Endothelial cell of umbilical vein (primary cell): Measurements from ENCODE around the gene PXT1. TPM values are rescaled to one million over a fixed set of nuclear protein-coding genes. Genes with fewer than 3 reads are reported as not detected.
A peak's percentile ranks its signal among the peaks of the same experiment; 100 is the strongest.

Experiments used
- BruUV-seq: library from RNA; stranded (reverse); fragments of 400-500 nt; replicated peaks from 2 replicates; lab custom pipeline; 2021; lab: Mats Ljungman, UMichigan
- CTCF ChIA-PET: fragments of 300-600, 350-600 bp; sonication (Branson Sonifier 250); formaldehyde crosslinking; loops from one replicate; lab custom pipeline; 2021; ENCODE audit warnings: antibody characterized with exemption, inconsistent platforms; lab: Charles Lee
- POLR2A ChIA-PET: fragments of 300-600, 350-600 bp; sonication (Branson Sonifier 250); formaldehyde crosslinking; loops from one replicate; lab custom pipeline; 2021; ENCODE audit warnings: antibody characterized with exemption, inconsistent platforms; lab: Charles Lee
- DNase-seq: peaks from one replicate; pipeline ENCODE4 v3.0.0-alpha.2; 2011; ENCODE audit warnings: low read depth, low spot score
- FAIRE-seq: peaks from 2 replicates; lab custom pipeline; 2011; peaks lifted over from hg19 to GRCh38; lab: Jason Lieb, UNC
- H2AFZ ChIP-seq: 2 replicates; pipeline ENCODE4 v1.6.0; 2012; ENCODE audit warnings: low read depth, low read length, control low read depth, inconsistent platforms
- H3K27ac ChIP-seq: 2 replicates; pipeline ENCODE4 v1.5.1; 2011; ENCODE audit warnings: low read depth, mild to moderate bottlenecking, control low read depth, low read length, moderate library complexity; ENCODE audit not compliant: insufficient read depth
- H3K27me3 ChIP-seq, 2 experiments: 2 replicates each; pipeline versions ENCODE4 v1.6.0 to v1.6.1; 2011; ENCODE audit warnings: low read length in 2 of 2, mixed read lengths in 1 of 2; ENCODE audit not compliant: control insufficient read depth in 2 of 2, insufficient read depth in 2 of 2
- H3K36me3 ChIP-seq, 2 experiments: 2 replicates in 1 of 2; 3 replicates in 1 of 2; pipeline ENCODE4 v1.5.1; 2011; ENCODE audit warnings: low read length in 2 of 2, mild to moderate bottlenecking in 1 of 2, moderate library complexity in 1 of 2; ENCODE audit not compliant: control insufficient read depth in 2 of 2, insufficient read depth in 2 of 2; ENCODE audit errors: extremely low read depth in 1 of 2
- H3K4me1 ChIP-seq: 3 replicates; pipeline ENCODE4 v1.5.1; 2011; ENCODE audit warnings: mild to moderate bottlenecking, low read length; ENCODE audit not compliant: control insufficient read depth, insufficient read depth; ENCODE audit errors: extremely low read depth
- H3K4me2 ChIP-seq: 2 replicates; pipeline ENCODE4 v1.6.1; 2011; ENCODE audit warnings: low read length, control low read depth, mixed read lengths; ENCODE audit not compliant: insufficient read depth
- H3K4me3 ChIP-seq, 3 experiments: fragments of 200-600 bp in 1 of 3; sonication (generic), shearing (Covaris generic) in 1 of 3; replicated peaks in 1 of 3; 2 replicates each; pipeline ENCODE4 v1.5.1; 2011 to 2016; ENCODE audit warnings: control low read depth in 3 of 3, low read length in 3 of 3, mild to moderate bottlenecking in 2 of 3, inconsistent platforms in 1 of 3, low read depth in 1 of 3, moderate library complexity in 1 of 3; ENCODE audit not compliant: insufficient read depth in 1 of 3
- H3K79me2 ChIP-seq: 2 replicates; pipeline ENCODE4 v1.6.0; 2012; ENCODE audit warnings: low read length, inconsistent platforms; ENCODE audit not compliant: control insufficient read depth, insufficient read depth
- H3K9ac ChIP-seq: replicated peaks from 2 replicates; pipeline ENCODE3; 2011; ENCODE audit warnings: low read length, control low read depth; ENCODE audit not compliant: insufficient read depth; ENCODE audit errors: extremely low read depth
- H3K9me1 ChIP-seq: replicated peaks from 3 replicates; pipeline ENCODE4 v1.6.0; 2011; ENCODE audit warnings: mild to moderate bottlenecking, low read length; ENCODE audit not compliant: control insufficient read depth, insufficient read depth; ENCODE audit errors: extremely low read depth
- H3K9me3 ChIP-seq: replicated peaks from 2 replicates; pipeline ENCODE4 v1.5.1; 2012; ENCODE audit warnings: low read length, inconsistent platforms; ENCODE audit not compliant: control insufficient read depth, insufficient read depth
- H4K20me1 ChIP-seq: replicated peaks from 2 replicates; pipeline ENCODE3; 2011; ENCODE audit warnings: mild to moderate bottlenecking, low read length; ENCODE audit not compliant: control insufficient read depth, insufficient read depth; ENCODE audit errors: extremely low read depth
- CTCF ChIP-seq, 2 donors: IDR thresholded peaks; 1 replicate in 1 of 2; 2 replicates in 1 of 2; pipeline ENCODE4 v1.5.1; 2011; ENCODE audit warnings: low read length in 2 of 2, mild to moderate bottlenecking in 2 of 2, moderate library complexity in 2 of 2, control low read depth in 1 of 2, inconsistent platforms in 1 of 2, low read depth in 1 of 2; ENCODE audit not compliant: insufficient read depth in 1 of 2; ENCODE audit errors: extremely low read depth in 1 of 2
- EZH2 ChIP-seq: IDR thresholded peaks from 2 replicates; pipeline ENCODE4 v1.6.1; 2012; ENCODE audit warnings: borderline replicate concordance, low read depth, mild to moderate bottlenecking, moderate library complexity, low read length, inconsistent platforms; ENCODE audit not compliant: severe bottlenecking
- FOS ChIP-seq: IDR thresholded peaks from 2 replicates; pipeline ENCODE4 v1.6.1; 2011; ENCODE audit warnings: mild to moderate bottlenecking, low read length, moderate library complexity, borderline replicate concordance; ENCODE audit not compliant: insufficient read depth
- GATA2 ChIP-seq: IDR thresholded peaks from 2 replicates; pipeline ENCODE4 v1.7.0; 2011; ENCODE audit warnings: low read depth, mild to moderate bottlenecking, moderate library complexity, mixed read lengths, low read length; ENCODE audit not compliant: insufficient read length, insufficient read depth
- JUN ChIP-seq: IDR thresholded peaks from 2 replicates; pipeline ENCODE4 v1.6.1; 2011; ENCODE audit warnings: borderline replicate concordance, low read depth; ENCODE audit not compliant: insufficient read length, insufficient read depth
- MYC ChIP-seq: IDR thresholded peaks from one replicate; pipeline ENCODE4 v1.6.1; 2011; ENCODE audit warnings: mild to moderate bottlenecking, low read depth, low read length
- POLR2A ChIP-seq: IDR thresholded peaks from 2 replicates; pipeline ENCODE4 v1.6.1; 2012; ENCODE audit warnings: low read depth, mild to moderate bottlenecking, control low read depth, low read length
- POLR2AphosphoS5 ChIP-seq: IDR thresholded peaks from 2 replicates; pipeline ENCODE4 v1.6.1; 2012; ENCODE audit warnings: low read depth, mild to moderate bottlenecking, control low read depth, low read length, moderate library complexity; ENCODE audit not compliant: insufficient read depth
- dilution Hi-C: fragments of 300-500 bp; cut with MboI; formaldehyde crosslinking; loops from one replicate; pipeline ENCODE4 v1.15.0; 2019; ENCODE audit warnings: low sequenced_read_pairs; ENCODE audit not compliant: extremely low pct_ligation_motif_present
- intact Hi-C: fragments of 100-400 bp; cut with micrococcal nuclease; formaldehyde crosslinking; loops from one replicate; pipeline ENCODE4 v1.10.0; 2022
- polyA plus RNA-seq, 4 experiments: library from polyadenylated mRNA; depleted of rRNA in 3 of 4; stranded (reverse) in 3 of 4; unstranded in 1 of 4; fragments of >200 nt; gene quantifications; 2 replicates each; pipeline versions ENCODE4 v1.2.1 to v1.2.3, GENCODE V29; 2011 to 2012; ENCODE audit warnings: missing spikeins in 1 of 4
- total RNA-seq: library from RNA; stranded (reverse); gene quantifications from 2 replicates; pipeline ENCODE4 v1.2.3, GENCODE V29; 2021
- TF ChIP-seq, protein P1 (sequence below): IDR thresholded peaks from 2 replicates; pipeline ENCODE4 v1.6.1; 2011; ENCODE audit not compliant: insufficient read depth, insufficient read length

Gene PXT1
- total and polyA plus RNA-seq, 2 donors (not counting 3 experiments of a cell fraction or from before 2014, with no cell fraction given) = not detected

DNA sequence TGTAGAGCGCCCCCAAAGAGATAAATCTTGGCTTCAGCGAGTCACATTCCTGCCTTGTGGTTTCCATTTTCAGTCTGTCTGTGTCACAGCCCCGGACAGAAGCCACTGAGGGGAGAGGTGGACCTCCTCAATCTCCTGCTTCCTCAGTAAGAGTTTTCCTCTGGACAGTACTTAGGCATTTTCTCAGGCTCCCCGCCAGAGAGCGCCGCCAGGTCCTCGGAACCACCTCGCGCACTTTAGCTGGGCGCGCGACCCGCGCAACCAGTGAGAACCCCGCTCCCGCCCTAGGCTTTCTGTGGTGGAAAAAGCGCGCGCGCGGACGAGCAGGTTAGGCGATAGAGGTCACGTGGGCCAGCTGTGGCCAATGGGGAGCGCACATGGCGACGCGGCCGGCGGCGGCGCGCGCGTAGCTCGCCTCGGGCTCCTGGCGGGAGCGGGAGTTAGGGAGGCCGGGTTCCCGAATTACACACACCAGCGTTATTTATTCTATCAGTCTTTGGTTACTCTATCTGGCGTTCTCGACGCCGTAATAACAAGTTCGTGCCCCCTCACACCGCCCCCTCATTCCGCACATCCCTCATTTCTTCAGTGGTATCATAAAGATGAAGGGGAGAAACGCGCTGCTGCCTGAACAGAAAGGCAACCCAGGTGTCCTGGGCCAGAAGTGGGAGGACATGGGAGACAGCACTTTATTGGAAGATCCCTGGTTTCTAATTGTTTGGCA is 19.4 kb downstream of the PXT1 start:
- no peaks in the 10 kb centered on the region for H3K9me3 ChIP-seq
- H2AFZ ChIP-seq = peak overlapping the region; percentile 99
- no peaks in the 10 kb centered on the region for H3K36me3 ChIP-seq
- H4K20me1 ChIP-seq = no peaks in the 10 kb centered on the region
- peak overlapping the region; percentile 81 for H3K9ac ChIP-seq
- H3K4me2 ChIP-seq = peak overlapping the region; percentile 94
- FAIRE-seq = peak; percentile 91
- dilution Hi-C loops (no loop called here), intact Hi-C loops (loop anchor here (1.0 to 5.0 kb wide), 8 partner anchors 18 to 336 kb away; partner anchors contain the start of gene SRSF3)
- peak overlapping the region; percentile 52 to 75 (median 63) for H3K4me3 ChIP-seq
- TF ChIP-seq MYC (no peak), FOS (no peak), JUN (no peak), GATA2 (no peak), POLR2AphosphoS5 (peak; percentile 54), CTCF (IDR thresholded peaks at IDR 0.05; ENCODE audit: extremely low read depth in 1 of 2, insufficient read depth in 1 of 2, low read depth in 1 of 2, low read length in 2 of 2) (peak; percentile 59 to 74), POLR2A (peak; percentile 78), EZH2 (no peak)
- TF ChIP-seq, protein P1, sequence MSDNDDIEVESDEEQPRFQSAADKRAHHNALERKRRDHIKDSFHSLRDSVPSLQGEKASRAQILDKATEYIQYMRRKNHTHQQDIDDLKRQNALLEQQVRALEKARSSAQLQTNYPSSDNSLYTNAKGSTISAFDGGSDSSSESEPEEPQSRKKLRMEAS = peak; percentile 97
- TSS peak; percentile 78 for BruUV-seq
- peaks cover 12% of the 10 kb centered on the region for H3K4me1 ChIP-seq
- peak overlapping the region; percentile 54 for H3K27ac ChIP-seq
- ChIA-PET POLR2A (interaction anchor here (0.6 kb wide), 1 partner anchor 174 kb away, joined by 3 read pairs; no protein-coding TSS in a partner anchor), CTCF (interaction anchor here (0.6 to 1.5 kb wide), 24 partner anchors 8 to 192 kb away, joined by 3 to 18 read pairs (median 4); partner anchors contain the start of gene KCTD20)
- H3K27me3 ChIP-seq = no peaks in the 10 kb centered on the region
- DNase-seq = peak; percentile 98
- no peaks in the 10 kb centered on the region for H3K9me1 ChIP-seq
- H3K79me2 ChIP-seq = no peaks in the 10 kb centered on the region
